OCI-LY7 (cell line): ENCODE data around the gene TIMM23.

Source experiments
- CTCF ChIP-seq: fragments of 200-600 bp; sonication (generic); conservative IDR thresholded peaks from 2 replicates; pipeline ENCODE4 v1.5.1; 2014; ENCODE audit warnings: mild to moderate bottlenecking, antibody characterized with exemption, low read length, moderate library complexity, mixed read lengths
- EZH2phosphoT487 ChIP-seq: fragments of 200-600 bp; sonication (generic); IDR thresholded peaks from 2 replicates; pipeline ENCODE4 v1.6.1; 2018; ENCODE audit warnings: low read depth, borderline replicate concordance, mild to moderate bottlenecking, mixed run types, antibody characterized with exemption, low read length, moderate library complexity, mixed read lengths

- TF ChIP-seq CTCF (0 out of 2 replicates have a peak, but pooled peaks have one; percentile 31), EZH2phosphoT487 (no peak)
These were observed 47.5 kb downstream of the TIMM23 start for GRCh38 chr10:46019569-46020343.
